ENCODE measurements around the gene SLAMF7.
A peak's percentile ranks its signal among the peaks of the same experiment; 100 is the strongest.
"Not testable (repeated sequence)": the region's sequence is repeated elsewhere in the genome, so short reads cannot be mapped to it uniquely, and the experiment has no call there.

SLAMF7 gene

DNA sequence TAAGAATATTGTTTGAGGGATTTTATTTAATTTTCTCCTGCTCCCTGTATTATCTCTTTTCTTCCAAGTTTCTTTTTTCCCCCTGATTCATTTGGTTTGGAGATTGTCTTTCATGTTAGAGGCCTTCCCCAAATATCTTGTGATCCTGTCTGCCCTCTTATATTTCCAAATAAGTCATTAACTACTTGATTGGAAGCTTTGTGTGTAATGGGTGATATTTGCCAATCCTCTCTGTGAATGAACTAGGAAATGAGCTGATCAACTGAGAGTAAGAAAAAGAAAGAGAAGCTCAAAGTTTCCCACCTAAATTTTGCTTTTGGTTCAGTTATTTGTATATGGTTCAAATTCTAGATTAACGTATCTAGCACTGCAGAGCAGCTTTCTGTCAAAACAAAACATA lies 33.3 kb downstream of the SLAMF7 start:
- DNase-seq (ENCODE audit: extremely low read depth in 1 of 2, low read depth in 1 of 2) = no peak

DNA sequence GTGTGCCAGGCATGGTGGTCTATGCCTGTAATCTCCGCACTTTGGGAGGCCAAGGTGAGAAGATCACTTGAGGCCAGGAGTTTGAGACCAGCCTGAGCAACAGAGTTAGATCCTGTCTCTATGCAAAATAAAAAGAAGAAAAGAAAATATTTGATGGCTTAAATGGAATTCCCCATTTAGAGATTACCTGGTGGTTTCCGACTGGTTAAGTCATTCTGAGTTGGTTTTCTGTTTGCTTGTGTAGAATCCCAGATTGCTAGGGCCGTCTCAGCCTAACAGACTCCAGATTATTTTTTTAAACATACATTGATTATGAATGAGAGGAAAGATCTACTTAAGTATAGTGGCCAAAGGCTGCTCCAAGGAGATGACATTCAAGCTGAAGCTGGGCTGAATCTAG lies 34.0 kb downstream of the SLAMF7 start:
- DNase-seq (ENCODE audit: extremely low read depth in 1 of 2, low read depth in 1 of 2) = no peak

DNA sequence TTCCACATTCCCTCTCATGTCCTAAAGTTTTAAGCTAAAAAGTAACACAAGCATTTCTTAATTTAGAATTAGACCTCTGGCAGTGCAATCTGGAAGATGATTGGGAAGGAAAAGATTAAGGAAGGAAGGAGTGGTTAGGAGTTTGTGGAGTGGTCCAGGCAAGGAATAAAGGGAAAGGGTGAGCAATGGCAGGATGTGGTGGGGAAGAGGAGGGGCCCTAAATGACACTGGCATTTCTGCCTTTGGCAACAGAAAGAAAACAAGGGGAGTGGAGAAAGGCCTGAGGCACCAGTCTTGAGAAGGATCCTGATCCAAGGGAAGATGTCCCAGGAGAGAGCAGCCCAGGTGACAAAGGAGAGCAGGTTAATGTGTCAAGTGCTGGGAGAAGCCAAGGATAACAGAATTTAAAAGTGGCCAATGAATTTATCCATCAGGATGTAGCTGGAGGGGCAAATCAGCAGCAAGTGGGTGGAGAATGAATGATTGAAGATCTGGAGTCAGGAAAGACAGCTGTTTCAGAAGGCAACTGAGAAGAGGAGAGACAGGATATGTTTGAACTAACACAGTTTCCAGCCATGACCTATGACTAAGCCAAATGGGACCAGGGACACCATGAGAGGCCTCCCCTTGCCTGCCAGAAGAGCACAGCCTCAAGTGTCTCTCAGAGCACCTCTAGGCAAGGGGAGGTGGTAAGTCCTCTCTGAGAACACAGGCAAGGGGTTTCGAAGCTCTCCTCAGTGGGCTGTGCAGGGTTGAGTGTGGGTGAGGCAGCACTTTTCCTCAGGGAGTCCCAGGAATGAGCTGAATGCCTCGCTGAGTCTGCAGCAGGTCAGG lies 36.1 kb downstream of the SLAMF7 start:
- DNase-seq (ENCODE audit: extremely low read depth in 1 of 2, low read depth in 1 of 2) = no peak

DNA sequence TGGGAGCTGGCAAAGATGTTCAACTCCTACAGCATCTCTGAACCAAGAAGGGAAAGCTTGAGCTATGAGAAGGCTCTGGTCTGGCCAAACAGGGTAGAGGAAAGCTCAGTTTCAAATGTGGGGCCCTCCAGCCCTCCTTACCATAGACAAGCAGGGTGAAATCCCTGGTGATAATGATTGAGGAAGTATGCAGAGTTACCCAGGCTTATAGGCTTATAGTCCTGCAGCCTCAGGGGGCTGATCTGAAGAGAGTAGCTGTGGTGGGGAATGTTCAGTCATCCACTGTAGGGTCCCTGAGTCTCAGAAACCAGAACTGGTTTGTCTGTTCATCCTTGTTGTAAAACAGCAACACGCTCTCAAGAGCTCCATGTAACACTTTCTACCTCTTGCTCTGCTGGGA lies 37.1 kb downstream of the SLAMF7 start:
- no peak for DNase-seq (ENCODE audit: extremely low read depth in 1 of 2, low read depth in 1 of 2)

DNA sequence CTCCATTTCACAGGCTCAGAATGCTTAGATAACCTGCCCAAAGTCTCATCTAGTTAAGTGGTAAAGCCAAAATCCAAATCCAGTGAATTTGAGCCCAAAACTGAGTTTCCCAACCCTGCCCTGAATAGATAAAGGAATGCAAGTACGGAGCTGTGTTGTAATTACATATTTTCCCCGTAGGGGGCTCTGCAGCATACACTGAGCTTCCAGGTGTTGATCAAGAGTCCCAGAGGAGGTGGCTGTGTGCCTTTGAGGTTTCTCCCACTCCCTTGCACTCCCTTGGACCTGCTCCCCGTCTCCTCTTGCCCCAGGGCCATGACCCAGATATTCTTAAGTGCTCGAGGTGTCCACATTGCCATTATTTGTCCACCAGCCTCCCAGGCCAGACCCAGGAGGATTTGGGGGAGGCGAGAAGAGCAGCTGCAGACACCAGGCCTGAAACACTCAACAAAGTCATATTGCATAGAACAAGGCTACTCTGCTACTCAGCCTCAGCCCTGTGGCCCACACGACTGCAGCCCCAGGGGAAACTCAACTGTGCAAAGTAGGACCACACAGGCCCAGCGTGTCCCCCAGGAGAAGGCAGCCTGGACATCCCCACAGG lies 38.5 kb downstream of the SLAMF7 start:
- DNase-seq (ENCODE audit: extremely low read depth in 1 of 2, low read depth in 1 of 2) = no peak

DNA sequence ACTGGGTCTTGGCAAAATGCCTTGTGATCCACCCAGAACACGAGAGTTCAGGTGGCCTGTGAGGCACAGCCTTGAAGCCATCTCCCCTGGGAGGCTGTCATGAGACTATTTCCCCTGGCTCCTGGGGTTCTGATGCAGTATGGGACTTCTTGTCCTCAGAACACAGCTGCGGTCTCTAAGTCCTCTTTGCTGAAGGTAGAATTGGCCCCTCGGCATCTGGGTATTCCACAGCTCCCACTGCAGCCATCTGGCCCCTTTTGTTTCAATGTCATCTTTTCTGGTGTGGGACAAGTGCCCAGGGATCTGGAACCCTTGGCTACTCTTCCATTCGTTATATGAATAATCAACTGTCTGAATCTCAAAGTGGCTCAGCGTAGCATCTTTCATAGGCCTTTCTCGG lies 39.9 kb downstream of the SLAMF7 start:
- DNase-seq (ENCODE audit: extremely low read depth in 1 of 2, low read depth in 1 of 2) = no peak

DNA sequence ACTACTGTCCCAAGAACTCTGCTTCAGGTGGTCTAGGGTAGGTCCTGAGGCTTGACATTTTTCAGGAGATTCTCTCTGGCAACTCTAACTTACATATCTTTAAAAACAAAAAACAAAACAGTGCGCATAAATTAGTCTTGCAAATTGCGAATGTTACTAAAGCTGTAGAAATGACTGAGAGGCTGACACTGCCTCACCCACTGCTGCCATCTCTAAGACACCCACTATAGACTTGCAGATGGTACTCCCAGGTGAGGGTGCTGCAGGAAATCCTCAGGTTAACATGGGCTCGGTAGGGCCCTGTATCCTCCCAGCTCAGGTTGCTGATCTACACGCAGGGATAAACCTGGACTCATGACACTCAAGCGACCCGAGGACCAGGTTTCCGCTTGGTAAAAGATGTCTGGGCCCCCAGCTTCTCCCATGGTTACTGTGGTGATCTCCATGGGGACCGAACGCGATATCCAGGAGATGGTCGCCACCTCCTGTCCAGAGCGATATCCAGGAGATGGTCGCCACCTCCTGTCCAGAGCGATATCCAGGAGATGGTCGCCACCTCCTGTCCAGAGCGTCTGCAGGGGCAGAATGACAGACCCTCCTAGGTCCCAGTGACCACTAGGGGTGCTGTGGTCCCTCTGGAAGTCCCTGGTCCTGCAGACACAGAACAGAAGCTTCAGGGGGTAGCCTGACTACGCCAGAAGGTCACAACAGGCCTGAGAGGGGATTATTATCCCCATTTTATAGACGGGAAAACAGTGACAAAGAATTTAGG lies 40.8 kb downstream of the SLAMF7 start:
- peak in 1 of 2 donors; percentile 46 for DNase-seq (ENCODE audit: extremely low read depth in 1 of 2, low read depth in 1 of 2)

DNA sequence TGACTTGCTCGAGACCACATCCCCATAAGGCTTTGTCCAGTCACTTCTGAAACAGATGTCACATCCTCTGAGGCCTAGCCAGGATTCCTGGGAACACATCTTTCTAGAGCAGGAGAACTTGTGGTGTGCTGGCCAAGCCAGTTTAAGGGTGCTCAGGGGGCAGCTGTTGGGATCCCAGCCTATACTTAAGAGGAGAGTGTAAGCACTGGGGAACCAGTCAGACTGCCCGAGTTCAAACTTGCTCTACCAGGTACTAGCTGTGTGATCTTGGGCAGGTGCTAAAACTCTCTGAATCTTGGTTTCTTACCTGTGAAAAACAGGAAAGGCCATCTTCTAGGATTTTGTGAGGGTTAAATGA lies 41.3 kb downstream of the SLAMF7 start:
- no peak for DNase-seq (ENCODE audit: extremely low read depth in 1 of 2, low read depth in 1 of 2)

DNA sequence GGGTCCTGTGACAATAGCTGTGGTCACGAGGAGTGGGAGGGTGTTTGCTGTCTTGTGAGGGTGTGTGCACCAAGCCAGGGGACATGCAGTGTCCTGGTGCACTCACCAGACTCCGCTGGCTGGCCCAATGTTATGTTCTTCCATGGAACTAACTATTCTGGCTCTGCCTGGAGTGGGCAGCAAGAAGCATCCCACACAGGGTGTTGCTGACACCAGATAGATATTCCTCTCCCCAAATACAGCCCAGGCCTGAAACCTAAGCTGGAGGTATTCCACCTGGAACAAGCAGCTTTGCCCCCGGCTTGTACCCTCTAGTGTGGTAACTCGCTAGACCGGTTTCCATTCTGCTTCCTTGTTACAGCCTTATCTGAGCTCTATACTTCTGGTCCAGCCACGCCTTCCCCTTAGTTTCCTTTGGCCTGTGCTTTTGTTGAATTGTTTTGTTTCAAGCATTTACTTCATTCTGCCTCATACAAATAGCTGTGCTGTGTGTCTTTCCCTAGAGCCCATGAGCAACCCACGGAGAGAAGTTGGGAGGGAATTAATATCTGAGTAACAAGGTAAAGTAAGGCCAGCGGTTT lies 42.2 kb downstream of the SLAMF7 start:
- no peak for DNase-seq (ENCODE audit: extremely low read depth in 1 of 2, low read depth in 1 of 2)

DNA sequence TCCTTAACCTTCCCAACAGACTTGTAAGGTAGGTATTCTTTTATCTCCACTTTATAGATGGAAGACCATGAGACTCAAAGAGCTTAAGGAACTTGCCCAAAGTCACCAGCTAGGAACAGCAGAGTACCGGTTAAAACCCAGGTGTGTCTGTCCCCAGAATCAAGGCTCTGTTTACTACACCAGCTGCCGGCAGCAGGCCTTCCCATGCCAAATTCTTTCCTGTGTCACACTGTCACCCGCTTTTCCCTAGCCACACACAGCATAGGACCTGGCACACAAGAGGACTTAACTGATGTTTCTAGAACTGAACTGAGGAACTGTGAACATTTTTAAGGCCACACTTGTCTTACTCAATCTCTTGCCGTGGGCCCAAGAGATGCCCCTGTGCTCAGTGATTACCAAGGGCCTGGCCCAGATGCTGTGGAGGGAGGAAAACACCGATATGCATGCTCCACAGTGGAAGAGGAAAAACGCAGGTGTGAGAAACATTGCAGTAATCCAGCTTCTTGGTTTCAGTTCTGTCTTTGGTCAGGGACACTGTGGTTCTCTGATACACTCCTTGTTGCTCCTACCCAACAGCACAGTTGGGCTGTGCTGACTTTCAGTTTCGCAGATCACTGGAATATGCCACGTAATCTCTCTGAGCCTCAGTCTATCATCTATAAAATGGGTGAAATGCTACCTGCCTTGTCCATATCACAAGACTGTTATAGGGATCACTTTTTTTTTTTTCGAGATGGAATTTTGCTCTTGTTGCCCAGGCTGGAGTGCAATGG lies 43.1 kb downstream of the SLAMF7 start:
- DNase-seq (ENCODE audit: extremely low read depth in 1 of 2, low read depth in 1 of 2) = no peak

DNA sequence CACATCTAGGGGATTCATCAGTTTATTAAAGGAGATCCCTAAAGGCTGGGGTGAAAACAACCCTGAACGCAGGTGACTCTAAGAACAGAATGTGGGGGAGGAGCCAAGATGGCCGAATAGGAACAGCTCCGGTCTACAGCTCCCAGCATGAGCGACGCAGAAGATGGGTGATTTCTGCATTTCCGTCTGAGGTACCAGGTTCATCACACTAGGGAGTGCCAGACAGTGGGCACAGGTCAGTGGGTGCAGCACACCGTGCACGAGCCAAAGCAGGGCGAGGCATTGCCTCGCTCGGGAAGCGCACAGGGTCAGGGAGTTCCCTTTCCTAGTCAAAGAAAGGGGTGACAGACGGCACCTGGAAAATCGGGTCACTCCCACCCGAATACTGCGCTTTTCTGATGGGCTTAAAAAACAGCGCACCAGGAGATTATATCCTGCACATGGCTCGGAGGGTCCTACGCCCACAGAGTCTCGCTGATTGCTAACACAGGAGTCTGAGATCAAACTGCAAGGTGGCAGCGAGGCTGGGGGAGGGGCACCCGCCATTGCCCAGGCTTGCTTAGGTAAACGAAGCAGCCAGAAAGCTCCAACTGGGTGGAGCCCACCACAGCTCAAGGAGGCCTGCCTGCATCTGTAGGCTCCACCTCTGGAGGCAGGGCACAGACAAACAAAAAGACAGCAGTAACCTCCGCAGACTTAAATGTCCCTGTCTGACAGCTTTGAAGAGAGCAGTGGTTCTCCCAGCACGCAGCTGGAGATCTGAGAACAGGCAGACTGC lies 44.1 kb downstream of the SLAMF7 start:
- not testable (repeated sequence) for DNase-seq (ENCODE audit: extremely low read depth in 1 of 2, low read depth in 1 of 2)

DNA sequence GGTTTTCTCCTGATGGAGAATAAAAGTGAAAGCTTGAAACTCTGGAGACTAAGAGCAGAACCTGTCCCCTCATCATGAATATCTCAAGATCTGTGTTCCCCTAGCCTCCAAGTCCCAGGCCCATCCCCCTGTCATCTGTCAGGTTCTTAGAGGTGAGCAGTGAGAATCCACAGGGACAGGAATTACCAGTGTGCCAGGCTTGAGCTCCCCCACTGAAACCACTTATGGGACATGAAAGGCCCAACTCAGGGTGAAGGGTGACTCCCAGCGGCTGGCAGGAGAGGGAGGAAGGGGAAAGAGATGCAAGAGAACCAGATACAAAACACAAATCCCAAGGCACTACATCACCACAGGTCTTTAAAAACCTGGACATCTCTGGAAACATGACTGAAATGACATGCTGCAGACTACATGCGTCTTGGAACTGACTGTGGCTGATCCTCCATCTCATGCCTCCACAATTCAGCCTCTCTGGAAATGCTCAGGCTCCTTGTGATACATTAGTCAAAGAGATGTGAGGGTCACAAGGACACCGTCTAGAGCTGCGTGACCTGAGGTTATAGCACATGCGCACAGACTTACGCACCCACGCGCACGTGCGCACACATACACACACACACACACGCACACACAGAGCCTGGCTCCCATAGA lies 50.1 kb downstream of the SLAMF7 start:
- no peak for DNase-seq (ENCODE audit: extremely low read depth in 1 of 2, low read depth in 1 of 2)

DNA sequence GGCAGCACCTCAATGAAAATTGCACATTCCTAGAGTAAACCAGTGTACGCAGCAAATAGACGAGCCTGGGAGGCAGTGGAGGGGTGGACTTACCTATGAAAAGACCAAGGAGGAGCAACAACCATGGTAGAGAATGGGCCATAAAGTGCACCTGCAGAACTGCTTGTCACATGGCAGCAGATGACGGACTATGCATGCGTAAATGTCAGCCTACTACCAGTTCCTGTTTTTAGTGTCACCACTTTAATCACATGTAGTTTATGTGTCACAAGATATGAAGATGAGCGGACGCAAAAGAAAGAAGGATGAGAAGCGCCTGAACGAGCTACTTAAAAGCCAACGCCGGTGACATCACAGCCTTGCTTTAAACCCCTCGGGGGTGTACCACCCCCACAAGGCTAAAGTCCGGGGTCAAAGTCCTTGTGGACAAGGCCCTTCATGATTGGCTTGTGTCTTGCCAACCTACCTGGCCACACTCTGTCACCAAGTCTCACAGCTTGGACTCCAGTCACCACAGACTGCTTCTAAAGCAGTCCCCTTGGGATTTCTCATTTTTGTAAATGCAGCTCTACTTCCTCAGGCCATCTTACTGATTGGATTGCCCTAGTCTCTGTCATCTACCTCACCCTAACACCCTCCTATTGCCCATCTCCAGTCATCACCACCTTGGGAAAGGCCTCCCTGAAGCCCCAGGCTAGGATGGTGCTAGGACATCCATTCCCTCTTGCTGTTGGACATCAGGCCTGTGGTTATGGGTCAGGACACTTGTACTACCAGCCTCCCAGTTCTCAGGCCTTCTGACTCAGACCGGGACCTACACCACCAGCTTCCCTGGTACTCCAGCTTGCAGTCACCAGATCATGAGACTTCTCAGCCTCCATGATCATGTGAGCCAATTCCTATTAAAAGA lies 50.9 kb downstream of the SLAMF7 start:
- DNase-seq (ENCODE audit: extremely low read depth in 1 of 2, low read depth in 1 of 2) = no peak

DNA sequence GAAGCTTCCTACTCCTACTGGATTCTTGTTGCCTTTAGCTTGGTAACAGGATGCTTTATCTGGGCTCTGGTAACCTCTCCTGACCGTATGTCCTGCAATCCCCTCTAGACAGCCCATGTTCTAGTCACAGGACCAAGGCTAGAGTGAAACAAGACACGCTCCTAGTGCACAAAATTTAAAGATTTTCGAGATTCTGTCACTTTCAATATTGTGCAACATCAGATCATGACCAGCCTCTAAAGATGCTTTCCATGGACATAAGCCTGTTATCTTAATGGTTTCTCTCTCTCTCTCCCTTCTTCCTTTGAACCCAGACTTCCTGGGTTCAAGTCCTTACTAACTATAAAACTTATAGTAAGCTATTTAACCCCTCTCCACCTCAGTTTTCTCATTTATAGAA lies 55.3 kb downstream of the SLAMF7 start:
- no peak for DNase-seq (ENCODE audit: extremely low read depth in 1 of 2, low read depth in 1 of 2)

DNA sequence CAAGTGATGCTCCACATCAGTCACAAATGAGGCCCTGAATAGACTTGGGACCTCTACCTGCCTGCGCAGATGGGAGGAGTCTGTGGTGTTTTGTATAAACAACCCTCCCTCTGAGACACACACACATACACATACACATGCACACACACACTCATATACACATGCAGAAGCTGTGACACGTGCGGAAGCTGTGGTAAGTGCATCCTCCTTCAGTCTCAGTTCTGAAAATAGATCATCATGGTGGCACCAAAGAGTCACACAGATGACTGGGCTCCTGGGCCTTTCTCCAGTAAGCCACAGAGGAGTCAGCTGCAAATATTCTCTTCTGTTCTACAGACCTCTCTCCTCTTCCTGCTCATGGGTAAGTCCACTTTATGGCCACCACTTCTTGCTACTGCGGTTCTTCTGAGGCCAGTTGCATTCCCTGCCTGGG lies 56.9 kb downstream of the SLAMF7 start, which contains the start of gene LY9:
Gene LY9 (plus strand): TSS at position 224 of the 433 bp plus-strand sequence. CDS start 14 bp downstream, at position 238.
- DNase-seq (ENCODE audit: extremely low read depth in 1 of 2, low read depth in 1 of 2) = peak; percentile 40 to 74

DNA sequence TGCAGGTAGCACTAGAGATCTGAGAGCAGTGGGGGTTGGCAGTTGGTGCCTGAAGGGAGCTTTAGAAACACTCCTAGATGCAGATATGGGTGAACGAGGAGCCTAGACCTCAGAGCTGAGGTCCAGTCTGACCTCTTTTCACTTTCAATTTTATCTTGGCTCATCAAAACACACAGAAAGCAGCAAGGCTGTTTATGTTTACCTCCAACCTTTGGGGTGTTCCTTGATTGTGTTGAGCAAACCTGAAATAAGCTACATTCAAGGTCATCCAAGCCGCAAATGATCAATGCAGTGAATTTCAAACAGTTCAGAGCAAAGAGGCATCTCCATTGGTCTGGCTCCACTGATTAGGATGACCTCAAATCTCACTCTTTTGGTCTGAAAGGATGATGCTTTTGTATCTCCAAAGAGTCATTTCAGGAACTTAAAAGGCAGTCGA lies 58.2 kb downstream of the SLAMF7 start:
- no peak for DNase-seq (ENCODE audit: extremely low read depth in 1 of 2, low read depth in 1 of 2)

DNA sequence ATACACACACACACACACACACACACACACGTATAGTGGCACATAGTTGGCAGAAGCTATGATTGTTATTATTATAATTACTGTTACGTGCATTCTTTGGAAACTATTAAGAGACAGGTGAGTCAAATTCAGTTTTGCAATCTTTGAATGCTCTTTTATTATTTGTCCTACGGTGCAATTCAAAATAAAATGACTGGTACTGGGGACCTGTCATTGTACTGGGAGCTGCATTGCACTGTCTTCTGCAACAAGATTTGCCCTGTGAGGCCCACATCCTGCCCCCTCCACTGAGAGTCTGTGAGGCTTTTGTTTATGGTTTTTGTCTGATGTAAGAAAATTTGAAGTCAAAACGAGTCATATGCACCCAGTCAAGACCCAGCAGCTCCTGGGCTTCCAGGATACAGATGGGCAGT lies 58.8 kb downstream of the SLAMF7 start:
- peak in 1 of 2 donors; percentile 35 for DNase-seq (ENCODE audit: extremely low read depth in 1 of 2, low read depth in 1 of 2)

DNA sequence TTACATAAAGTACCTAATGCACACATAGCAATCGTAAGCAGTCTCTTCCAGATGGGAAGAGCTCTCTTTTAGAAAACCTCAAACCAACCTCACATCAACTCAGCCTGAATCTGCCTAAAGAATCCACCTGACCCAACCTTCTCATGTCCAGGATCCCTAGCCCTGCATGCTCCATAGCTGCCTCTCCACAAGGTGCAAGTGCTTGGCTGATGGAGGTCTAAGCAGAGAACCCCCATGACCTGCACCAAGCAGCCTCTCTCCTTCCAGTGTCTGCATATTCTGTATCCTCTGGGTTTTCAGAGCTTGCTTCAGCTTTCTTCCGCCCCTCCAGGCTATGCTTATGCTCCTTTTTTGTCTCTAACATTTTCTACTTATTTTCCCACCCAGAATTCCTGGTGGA lies 59.4 kb downstream of the SLAMF7 start:
- no peak for DNase-seq (ENCODE audit: extremely low read depth in 1 of 2, low read depth in 1 of 2)
